Measurements from ENCODE around the gene GPX1. TPM values are rescaled to one million over a fixed set of nuclear protein-coding genes. Genes with fewer than 3 reads are reported as not detected.
"Not testable (repeated sequence)": the region's sequence is repeated elsewhere in the genome, so short reads cannot be mapped to it uniquely, and the experiment has no call there.

The GPX1 gene
- total RNA-seq, 1 donor from 2014 or later: 97.9 TPM

GRCh38 chr3:49370585-49371290 lies 12.6 kb upstream of the GPX1 start:
- peaks cover 40% of the 10 kb centered on the region for H3K36me3 Mint-ChIP-seq
- H3K9me3 Mint-ChIP-seq: no peaks in the 10 kb centered on the region
- peak overlapping the region; percentile 2 for H3K27ac Mint-ChIP-seq
- TF ChIP-seq CTCF (IDR thresholded peaks at IDR 0.05; ENCODE audit: unreplicated experiment): no peak
- DNase-seq (ENCODE audit: low spot score in 2 of 2, unreplicated experiment in 2 of 2): no peak
- H3K4me1 Mint-ChIP-seq: no peaks in the 10 kb centered on the region
- no peaks in the 10 kb centered on the region for H3K27me3 Mint-ChIP-seq (ENCODE audit: low read depth)
- H3K4me3 Mint-ChIP-seq: no peak overlapping the region

GRCh38 chr3:49362561-49362960 lies 4.4 kb upstream of the GPX1 start:
- no peaks in the 10 kb centered on the region for H3K27me3 Mint-ChIP-seq (ENCODE audit: low read depth)
- H3K27ac Mint-ChIP-seq: peak overlapping the region; percentile 16
- no peaks in the 10 kb centered on the region for H3K9me3 Mint-ChIP-seq
- H3K4me3 Mint-ChIP-seq: no peak overlapping the region
- TF ChIP-seq CTCF (IDR thresholded peaks at IDR 0.05; ENCODE audit: unreplicated experiment): no peak
- H3K36me3 Mint-ChIP-seq: peaks cover 37% of the 10 kb centered on the region
- no peak for DNase-seq (ENCODE audit: low spot score in 2 of 2, unreplicated experiment in 2 of 2)
- H3K4me1 Mint-ChIP-seq: peaks cover 9% of the 10 kb centered on the region

- no peak for TF ChIP-seq CTCF (IDR thresholded peaks at IDR 0.05; ENCODE audit: unreplicated experiment)
- Mint-ChIP-seq H3K4me1 (peaks cover 19% of the 10 kb centered on the region), H3K9me3 (no peaks in the 10 kb centered on the region), H3K4me3 (no peak overlapping the region), H3K27ac (peak overlapping the region; percentile 92), H3K27me3 (ENCODE audit: low read depth) (no peaks in the 10 kb centered on the region), H3K36me3 (peaks cover 31% of the 10 kb centered on the region)
- DNase-seq (ENCODE audit: low spot score in 2 of 2, unreplicated experiment in 2 of 2): no peak
Measured at GRCh38 chr3:49359623-49360022, 1.5 kb upstream of the GPX1 start.

- Mint-ChIP-seq H3K4me1 (peaks cover 19% of the 10 kb centered on the region), H3K4me3 (peak overlapping the region; percentile 92), H3K9me3 (no peaks in the 10 kb centered on the region), H3K36me3 (peaks cover 32% of the 10 kb centered on the region), H3K27ac (peak overlapping the region; percentile 92), H3K27me3 (ENCODE audit: low read depth) (no peaks in the 10 kb centered on the region)
- TF ChIP-seq CTCF (IDR thresholded peaks at IDR 0.05; ENCODE audit: unreplicated experiment): no peak
- DNase-seq (ENCODE audit: low spot score in 2 of 2, unreplicated experiment in 2 of 2): no peak
Measured at GRCh38 chr3:49358884-49359225, 702 bp upstream of the GPX1 start.

DNA sequence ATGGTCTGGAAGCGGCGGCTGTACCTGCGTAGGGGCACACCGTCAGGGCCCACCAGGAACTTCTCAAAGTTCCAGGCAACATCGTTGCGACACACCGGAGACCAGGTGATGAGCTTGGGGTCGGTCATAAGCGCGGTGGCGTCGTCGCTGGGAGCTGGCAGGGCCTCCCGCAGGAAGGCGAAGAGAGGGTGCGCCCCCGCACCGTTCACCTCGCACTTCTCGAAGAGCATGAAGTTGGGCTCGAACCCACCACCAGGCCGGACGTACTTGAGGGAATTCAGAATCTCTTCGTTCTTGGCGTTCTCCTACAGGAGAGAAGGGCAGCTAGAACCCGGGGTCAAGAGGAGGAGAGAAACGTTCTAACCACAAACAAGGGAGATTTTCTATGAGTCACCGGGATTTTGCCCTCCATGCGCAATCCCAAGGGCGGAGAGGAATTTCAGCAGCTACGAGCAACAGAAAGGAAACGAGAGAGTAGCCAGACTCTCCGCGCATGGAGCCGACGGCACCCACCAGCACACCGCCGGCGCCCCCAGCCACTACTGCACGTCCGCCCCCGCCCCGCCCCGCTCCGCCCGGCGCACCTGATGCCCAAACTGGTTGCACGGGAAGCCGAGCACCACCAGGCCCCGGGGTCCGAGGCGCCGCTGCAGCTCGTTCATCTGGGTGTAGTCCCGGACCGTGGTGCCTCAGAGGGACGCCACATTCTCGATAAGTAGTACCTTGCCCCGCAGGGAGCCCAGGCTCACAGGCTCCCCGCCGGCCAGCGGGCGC lies 523 bp downstream of the GPX1 start:
- peak overlapping the region; percentile 96 for H3K27ac Mint-ChIP-seq
- DNase-seq (ENCODE audit: low spot score in 2 of 2, unreplicated experiment in 2 of 2): peak; percentile 33 to 42
- peaks cover 29% of the 10 kb centered on the region for H3K36me3 Mint-ChIP-seq
- peaks cover 19% of the 10 kb centered on the region for H3K4me1 Mint-ChIP-seq
- peak overlapping the region; percentile 92 for H3K4me3 Mint-ChIP-seq
- H3K27me3 Mint-ChIP-seq (ENCODE audit: low read depth); H3K9me3 Mint-ChIP-seq: not testable (repeated sequence)

DNA sequence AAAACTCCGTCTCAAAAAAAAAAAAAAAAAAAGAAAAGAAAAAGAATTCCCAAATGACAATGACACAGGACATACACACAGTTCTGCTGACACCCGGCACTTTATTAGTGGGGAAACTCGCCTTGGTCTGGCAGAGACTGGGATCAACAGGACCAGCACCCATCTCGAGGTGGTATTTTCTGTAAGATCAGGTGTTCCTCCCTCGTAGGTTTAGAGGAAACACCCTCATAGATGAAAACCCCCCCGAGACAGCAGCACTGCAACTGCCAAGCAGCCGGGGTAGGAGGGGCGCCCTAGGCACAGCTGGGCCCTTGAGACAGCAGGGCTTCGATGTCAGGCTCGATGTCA lies 1.1 kb downstream of the GPX1 start:
- peak overlapping the region; percentile 92 for H3K4me3 Mint-ChIP-seq
- H3K4me1 Mint-ChIP-seq: peaks cover 19% of the 10 kb centered on the region
- peaks cover 24% of the 10 kb centered on the region for H3K36me3 Mint-ChIP-seq
- DNase-seq (ENCODE audit: low spot score in 2 of 2, unreplicated experiment in 2 of 2); H3K27me3 Mint-ChIP-seq (ENCODE audit: low read depth); H3K9me3 Mint-ChIP-seq: not testable (repeated sequence)
- H3K27ac Mint-ChIP-seq: peak overlapping the region; percentile 96

Measured in mesothelial cell of epicardium (in vitro differentiated cells).